Activated CD4-positive, alpha-beta T cell treated with anti-CD3 and anti-CD28 coated beads, Interleukin-2, amount 50 U/mL, for 24 hours (primary cell): ENCODE data around the gene POLR1C.
"Not testable (repeated sequence)": the region's sequence is repeated elsewhere in the genome, so short reads cannot be mapped to it uniquely, and the experiment has no call there.

Source experiments
- DNase-seq, 2 donors: peaks; one replicate each; pipeline ENCODE4 v3.0.0-alpha.2; 2020; ENCODE audit warnings: low read depth in 1 of 2, low spot score in 1 of 2

POLR1C gene

GRCh38 chr6:43509142-43509983 lies 7.5 kb upstream of the POLR1C start:
- DNase-seq = no peak

- peak; percentile 62 to 64 for DNase-seq
Measured at GRCh38 chr6:43509984-43510826, 6.7 kb upstream of the POLR1C start, which contains the start of gene LRRC73. Gene LRRC73 (minus strand): TSS chr6:43510346. CDS start chr6:43509785, 561 bp downstream.

- DNase-seq = no peak
Measured at GRCh38 chr6:43510827-43511163, 6.1 kb upstream of the POLR1C start.

GRCh38 chr6:43511824-43512415 lies 5.0 kb upstream of the POLR1C start:
- no peak for DNase-seq

GRCh38 chr6:43515808-43516207 lies 1.1 kb upstream of the POLR1C start:
- no peak for DNase-seq

- DNase-seq = no peak
Measured at GRCh38 chr6:43516367-43516696, 557 bp upstream of the POLR1C start.

GRCh38 chr6:43517505-43518357 lies 842 bp downstream of the POLR1C start:
- no peak for DNase-seq

- no peak for DNase-seq
Measured at GRCh38 chr6:43520097-43520496, 3.2 kb downstream of the POLR1C start.

GRCh38 chr6:43521836-43522235 lies 4.9 kb downstream of the POLR1C start:
- DNase-seq = no peak

GRCh38 chr6:43522547-43523261 lies 5.8 kb downstream of the POLR1C start:
- no peak for DNase-seq

GRCh38 chr6:43523284-43523683 lies 6.4 kb downstream of the POLR1C start:
- DNase-seq = no peak

- no peak for DNase-seq
Measured at GRCh38 chr6:43524483-43524961, 7.6 kb downstream of the POLR1C start.

- DNase-seq = no peak
Measured at GRCh38 chr6:43532201-43532600, 15.3 kb downstream of the POLR1C start.

- DNase-seq = not testable (repeated sequence)
Measured at GRCh38 chr6:43538986-43539385, 22.1 kb downstream of the POLR1C start.

GRCh38 chr6:43539409-43539808 lies 22.5 kb downstream of the POLR1C start:
- DNase-seq = not testable (repeated sequence)

GRCh38 chr6:43540507-43540906 lies 23.6 kb downstream of the POLR1C start:
- DNase-seq = no peak

- no peak for DNase-seq
Measured at GRCh38 chr6:43541774-43542471, 25.0 kb downstream of the POLR1C start.

GRCh38 chr6:43544461-43544860 lies 27.6 kb downstream of the POLR1C start:
- no peak for DNase-seq

GRCh38 chr6:43547222-43547621 lies 30.3 kb downstream of the POLR1C start:
- no peak for DNase-seq

GRCh38 chr6:43557620-43558019 lies 40.7 kb downstream of the POLR1C start:
- not testable (repeated sequence) for DNase-seq
